Dendritic cell treated with granulocyte-macrophage colony-stimulating factor and Interleukin-4, amounts not matched to agents 40 ng/mL and 50 ng/mL, for 4 days (primary cell): Measurements from ENCODE around the gene PNLIPRP1.

Experiments used
- H3K27ac Mint-ChIP-seq: one replicate; pipeline ENCODE4 v1.8.0; 2022; ENCODE audit warnings: mild to moderate bottlenecking, mixed read lengths
- H3K27me3 Mint-ChIP-seq: one replicate; pipeline ENCODE4 v1.8.0; 2022; ENCODE audit warnings: mild to moderate bottlenecking, mixed read lengths
- H3K36me3 Mint-ChIP-seq: one replicate; pipeline ENCODE4 v1.8.0; 2022; ENCODE audit warnings: low read depth, mixed read lengths
- H3K4me1 Mint-ChIP-seq: one replicate; pipeline ENCODE4 v1.8.0; 2022; ENCODE audit warnings: low read depth, mixed read lengths
- H3K4me3 Mint-ChIP-seq: one replicate; pipeline ENCODE4 v1.8.0; 2022; ENCODE audit warnings: mild to moderate bottlenecking, moderate library complexity, mixed read lengths
- H3K9me3 Mint-ChIP-seq: one replicate; pipeline ENCODE4 v1.8.0; 2022; ENCODE audit warnings: mixed read lengths
- intact Hi-C: fragments of 100-400 bp; cut with micrococcal nuclease; formaldehyde crosslinking; loops from one replicate; pipeline ENCODE4 v1.15.0; 2022

PNLIPRP1 gene

DNA sequence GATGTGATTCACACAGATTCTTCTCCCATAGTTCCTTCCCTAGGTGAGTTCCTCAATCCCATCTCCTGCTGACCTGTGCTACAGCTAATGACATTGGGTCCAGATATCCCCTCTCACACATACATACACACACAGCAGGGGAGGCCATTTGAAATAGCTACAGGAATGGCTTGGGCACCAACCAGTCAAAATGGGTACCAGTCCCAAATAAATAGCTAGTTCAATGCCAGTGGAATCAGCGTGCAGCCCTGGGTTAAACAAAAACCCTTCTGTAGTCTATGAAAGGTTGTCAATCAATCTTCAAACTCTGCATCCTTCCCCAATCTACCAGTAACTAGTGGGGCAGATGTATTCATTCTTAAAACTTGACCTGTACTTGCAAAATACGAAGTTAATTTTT is 39.3 kb downstream of the PNLIPRP1 start:
- Mint-ChIP-seq H3K27me3 (peaks cover 12% of the 10 kb centered on the region), H3K4me3 (no peak overlapping the region), H3K9me3 (no peaks in the 10 kb centered on the region), H3K4me1 (no peaks in the 10 kb centered on the region), H3K27ac (no peak overlapping the region), H3K36me3 (no peaks in the 10 kb centered on the region)
- intact Hi-C loops: no loop called here

DNA sequence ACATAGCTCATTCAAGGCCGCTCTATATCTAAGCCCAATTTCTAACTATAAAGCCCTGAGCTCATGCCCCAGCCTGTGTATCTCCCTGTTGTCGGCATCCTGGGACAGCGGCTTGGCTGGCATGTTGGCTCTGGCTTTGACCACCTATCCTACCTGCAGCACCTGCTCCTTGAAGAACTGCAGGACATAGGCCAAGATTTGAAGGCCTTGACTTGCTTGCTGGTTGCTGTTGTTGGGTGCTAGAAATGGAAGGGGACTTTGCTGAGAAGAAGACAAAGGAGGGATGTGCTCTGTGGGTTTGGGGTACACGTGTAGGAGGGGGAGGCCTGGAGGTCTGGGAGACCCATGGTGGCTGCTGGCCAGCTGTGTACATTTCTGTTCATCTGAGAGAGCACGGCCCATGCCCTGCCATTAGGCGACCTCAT is 41.1 kb downstream of the PNLIPRP1 start:
- Mint-ChIP-seq H3K4me3 (no peak overlapping the region), H3K27me3 (peaks cover 9% of the 10 kb centered on the region), H3K27ac (no peak overlapping the region), H3K4me1 (no peaks in the 10 kb centered on the region), H3K9me3 (no peaks in the 10 kb centered on the region), H3K36me3 (no peaks in the 10 kb centered on the region)
- intact Hi-C loops: no loop called here

DNA sequence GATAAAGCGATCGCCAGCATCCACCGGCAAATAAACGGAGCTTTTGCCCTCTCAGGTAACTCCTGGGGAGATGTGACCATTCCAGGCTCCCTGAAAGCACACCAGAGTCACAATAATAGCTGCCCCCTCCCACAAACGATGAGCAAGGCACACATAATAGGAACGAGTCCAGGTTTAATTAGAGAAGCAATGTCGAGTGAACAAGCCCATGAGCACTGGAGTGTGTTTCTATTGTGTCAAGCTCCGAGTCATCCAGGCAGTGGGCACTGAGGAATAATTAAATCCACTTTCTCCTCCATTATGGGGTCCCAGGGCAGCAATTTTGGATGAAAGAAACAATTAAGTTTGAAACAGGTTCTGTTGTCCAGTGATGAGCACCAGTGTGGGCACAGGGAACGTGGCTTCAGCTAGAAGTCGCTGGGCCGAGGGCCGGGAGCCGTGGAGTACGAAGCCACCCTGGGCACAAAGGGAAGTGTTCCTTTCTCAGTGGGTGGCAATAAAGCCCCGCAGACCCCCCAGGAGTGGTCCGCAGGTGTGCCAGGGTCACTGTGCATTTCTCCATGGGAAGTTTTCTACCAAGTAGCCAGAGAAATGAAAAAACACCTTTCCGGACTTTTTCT is 41.9 kb downstream of the PNLIPRP1 start:
- Mint-ChIP-seq H3K4me1 (no peaks in the 10 kb centered on the region), H3K36me3 (no peaks in the 10 kb centered on the region), H3K4me3 (no peak overlapping the region), H3K27ac (no peak overlapping the region), H3K9me3 (no peaks in the 10 kb centered on the region), H3K27me3 (peaks cover 6% of the 10 kb centered on the region)
- intact Hi-C loops: no loop called here

DNA sequence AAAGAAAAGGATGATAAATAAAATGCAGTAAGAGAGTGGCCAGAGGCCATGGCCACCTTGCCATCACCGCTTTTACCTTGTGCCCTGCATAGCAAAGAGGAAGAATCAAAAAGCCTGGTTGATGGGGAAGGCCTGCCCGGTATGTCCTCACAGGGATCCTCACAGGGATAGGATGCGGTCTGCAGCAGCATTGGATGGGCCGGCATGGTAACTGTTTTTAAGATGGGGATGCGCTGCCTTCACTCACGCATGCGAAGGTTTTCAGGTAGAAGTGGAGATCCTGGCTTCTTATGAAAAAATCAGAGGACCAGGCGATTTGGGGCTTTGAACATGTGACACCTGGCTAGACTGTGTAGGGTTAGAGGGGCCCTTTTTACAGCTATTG is 42.4 kb downstream of the PNLIPRP1 start:
- no peaks in the 10 kb centered on the region for H3K36me3 Mint-ChIP-seq
- no peaks in the 10 kb centered on the region for H3K4me1 Mint-ChIP-seq
- intact Hi-C loops: no loop called here
- no peaks in the 10 kb centered on the region for H3K9me3 Mint-ChIP-seq
- H3K4me3 Mint-ChIP-seq: no peak overlapping the region
- peaks cover 3% of the 10 kb centered on the region for H3K27me3 Mint-ChIP-seq
- no peak overlapping the region for H3K27ac Mint-ChIP-seq

DNA sequence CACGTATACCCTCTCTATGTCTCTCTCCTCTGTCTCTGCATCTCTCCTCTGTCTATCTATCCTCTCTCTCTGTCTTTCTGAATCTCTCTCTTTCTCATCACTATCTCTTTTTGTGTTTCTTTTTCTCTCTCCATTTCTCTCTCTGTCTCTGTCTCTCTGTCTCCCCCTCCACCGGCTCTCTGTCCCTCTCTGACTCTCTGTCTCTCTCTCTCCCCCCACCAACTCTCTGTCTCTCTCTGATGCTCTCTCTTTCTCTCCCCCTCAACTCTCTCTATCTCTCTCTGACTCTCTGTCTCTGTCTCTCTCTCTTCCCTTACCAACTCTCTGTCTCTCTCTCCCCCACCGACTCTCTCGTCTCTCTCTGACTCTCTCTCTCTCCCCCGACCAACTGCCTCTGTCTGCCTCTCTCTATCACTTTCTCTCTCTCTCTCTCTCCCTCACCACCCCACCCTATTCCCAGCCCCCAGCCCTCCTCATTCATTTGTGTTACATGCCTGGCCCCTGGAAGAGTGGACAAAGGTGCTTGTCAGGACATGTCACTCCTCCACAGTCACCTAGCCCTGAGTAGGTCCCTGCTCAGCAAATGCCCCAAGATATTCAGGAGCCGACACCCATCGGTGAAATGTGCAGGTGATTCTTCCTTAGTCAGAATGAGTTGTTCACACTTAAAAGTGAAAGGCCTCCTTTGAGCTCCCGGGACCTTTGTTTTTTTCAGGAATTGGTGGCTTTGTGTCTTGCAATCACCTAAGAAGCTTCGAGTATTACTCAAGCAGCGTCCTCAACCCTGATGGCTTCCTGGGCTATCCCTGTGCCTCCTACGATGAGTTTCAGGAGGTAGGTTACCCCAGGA is 43.6 kb downstream of the PNLIPRP1 start:
- Mint-ChIP-seq H3K27me3 (peaks cover 3% of the 10 kb centered on the region), H3K4me1 (no peaks in the 10 kb centered on the region)

DNA sequence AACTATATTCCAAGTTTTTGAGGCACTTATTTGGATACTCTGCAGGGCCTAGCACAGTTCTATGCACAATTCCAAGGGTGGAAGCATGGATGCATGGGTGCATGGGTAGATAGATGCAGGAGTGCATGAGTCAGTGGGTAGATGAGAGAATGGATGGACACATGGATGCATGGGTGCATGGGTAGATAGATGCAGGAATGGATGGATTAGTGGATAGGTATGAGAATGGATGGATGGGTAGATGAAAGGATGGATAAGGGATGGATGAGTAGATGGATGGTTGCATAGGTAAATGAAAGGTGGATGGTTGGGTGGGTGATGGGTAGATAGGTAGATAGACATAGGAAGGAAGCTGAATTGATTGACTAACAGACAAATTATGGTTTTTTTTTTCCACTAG is 45.6 kb downstream of the PNLIPRP1 start:
- intact Hi-C loops: no loop called here
- Mint-ChIP-seq H3K9me3 (no peaks in the 10 kb centered on the region), H3K4me1 (no peaks in the 10 kb centered on the region), H3K4me3 (no peak overlapping the region), H3K27me3 (peaks cover 3% of the 10 kb centered on the region), H3K27ac (no peak overlapping the region), H3K36me3 (no peaks in the 10 kb centered on the region)

More for the DNA sequence above, 43.6 kb downstream of the PNLIPRP1 start:
- H3K9me3 Mint-ChIP-seq: no peaks in the 10 kb centered on the region
- intact Hi-C loops: no loop called here
- H3K27ac Mint-ChIP-seq: no peak overlapping the region
- no peak overlapping the region for H3K4me3 Mint-ChIP-seq
- no peaks in the 10 kb centered on the region for H3K36me3 Mint-ChIP-seq

DNA sequence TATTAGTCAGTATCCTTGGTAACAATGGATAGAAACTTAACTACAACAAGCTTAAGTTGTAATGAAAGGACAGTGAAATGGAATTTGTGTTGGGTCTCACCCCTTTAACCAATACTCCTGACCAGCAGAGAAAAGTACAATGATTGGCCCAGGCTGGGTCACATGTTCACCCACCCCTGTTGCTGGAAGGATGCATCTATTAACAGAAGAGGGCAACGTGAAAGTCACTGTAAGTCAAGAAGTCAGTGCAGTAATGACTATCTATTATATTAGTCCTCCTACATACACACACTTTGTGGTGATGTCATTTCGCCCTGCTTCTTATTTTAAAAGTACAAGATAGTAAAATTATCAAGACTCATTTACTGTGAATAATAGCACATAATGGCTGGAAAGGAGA is 46.2 kb downstream of the PNLIPRP1 start:
- Mint-ChIP-seq H3K27ac (no peak overlapping the region), H3K36me3 (no peaks in the 10 kb centered on the region), H3K4me1 (no peaks in the 10 kb centered on the region), H3K9me3 (no peaks in the 10 kb centered on the region), H3K27me3 (peaks cover 3% of the 10 kb centered on the region), H3K4me3 (no peak overlapping the region)
- intact Hi-C loops: no loop called here

DNA sequence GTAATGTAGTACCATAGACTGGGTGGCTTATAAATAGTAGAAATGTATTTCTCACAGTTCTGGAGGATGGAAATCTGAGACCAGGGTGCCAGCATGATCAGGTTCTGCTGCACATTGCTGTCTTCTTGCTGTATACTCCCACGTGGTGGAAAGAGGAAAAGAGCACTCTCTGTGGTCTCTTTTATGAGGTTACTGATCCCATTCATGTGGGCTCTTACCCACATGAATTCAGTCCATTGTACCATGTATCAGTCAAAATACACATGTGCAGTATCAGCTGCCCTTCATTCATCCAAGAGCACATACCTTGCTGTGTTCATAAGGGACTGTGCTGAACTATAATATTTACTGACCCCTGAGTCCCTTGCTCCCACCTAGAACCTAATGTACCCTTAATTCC is 47.1 kb downstream of the PNLIPRP1 start:
- no peaks in the 10 kb centered on the region for H3K4me1 Mint-ChIP-seq
- H3K27ac Mint-ChIP-seq: no peak overlapping the region
- H3K27me3 Mint-ChIP-seq: peaks cover 3% of the 10 kb centered on the region
- no peaks in the 10 kb centered on the region for H3K36me3 Mint-ChIP-seq
- intact Hi-C loops: no loop called here
- no peaks in the 10 kb centered on the region for H3K9me3 Mint-ChIP-seq
- H3K4me3 Mint-ChIP-seq: no peak overlapping the region

DNA sequence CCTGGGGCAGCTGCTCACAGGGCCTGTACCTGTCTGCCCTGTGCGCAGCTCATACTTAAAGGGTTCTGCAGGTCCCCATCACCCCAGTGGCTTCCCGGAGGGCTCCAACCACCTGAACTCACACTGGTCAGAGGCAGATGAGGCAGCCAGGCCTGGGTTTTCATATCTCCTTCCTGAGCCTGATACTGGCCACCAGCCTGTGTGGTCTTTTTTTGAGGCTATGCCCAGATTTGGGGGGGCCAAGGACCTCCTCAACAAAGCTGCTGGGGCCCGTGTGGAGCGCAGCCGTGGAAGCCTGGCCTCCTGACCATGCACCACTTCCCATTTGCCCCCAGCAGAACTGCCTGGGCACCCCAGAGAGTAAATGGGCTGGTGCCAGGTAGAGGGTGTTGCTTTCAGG is 55.7 kb downstream of the PNLIPRP1 start:
- Mint-ChIP-seq H3K36me3 (no peaks in the 10 kb centered on the region), H3K4me1 (no peaks in the 10 kb centered on the region), H3K9me3 (no peaks in the 10 kb centered on the region), H3K4me3 (no peak overlapping the region), H3K27ac (no peak overlapping the region), H3K27me3 (no peaks in the 10 kb centered on the region)
- intact Hi-C loops: no loop called here

DNA sequence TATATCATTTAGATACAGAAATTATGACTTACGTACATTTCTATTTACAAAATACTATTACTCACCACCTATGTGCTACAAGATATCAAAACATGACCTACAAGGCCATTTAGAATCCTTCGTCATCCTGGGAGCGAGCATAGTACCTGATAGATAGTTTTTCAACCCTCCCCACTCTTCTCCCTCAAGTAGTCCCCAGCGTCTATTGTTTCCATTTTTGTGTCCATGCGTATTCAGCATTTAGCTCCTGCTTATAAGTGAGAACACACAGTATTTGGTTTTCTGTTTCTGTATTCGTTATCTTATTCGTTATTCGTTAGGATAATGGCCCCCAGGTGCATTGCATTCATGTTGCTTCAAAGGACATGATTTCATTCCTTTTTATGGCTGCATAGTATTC is 58.1 kb downstream of the PNLIPRP1 start:
- Mint-ChIP-seq H3K9me3 (no peaks in the 10 kb centered on the region), H3K4me1 (no peaks in the 10 kb centered on the region), H3K27ac (no peak overlapping the region), H3K36me3 (no peaks in the 10 kb centered on the region), H3K27me3 (peaks cover 1% of the 10 kb centered on the region), H3K4me3 (no peak overlapping the region)
- intact Hi-C loops: no loop called here

DNA sequence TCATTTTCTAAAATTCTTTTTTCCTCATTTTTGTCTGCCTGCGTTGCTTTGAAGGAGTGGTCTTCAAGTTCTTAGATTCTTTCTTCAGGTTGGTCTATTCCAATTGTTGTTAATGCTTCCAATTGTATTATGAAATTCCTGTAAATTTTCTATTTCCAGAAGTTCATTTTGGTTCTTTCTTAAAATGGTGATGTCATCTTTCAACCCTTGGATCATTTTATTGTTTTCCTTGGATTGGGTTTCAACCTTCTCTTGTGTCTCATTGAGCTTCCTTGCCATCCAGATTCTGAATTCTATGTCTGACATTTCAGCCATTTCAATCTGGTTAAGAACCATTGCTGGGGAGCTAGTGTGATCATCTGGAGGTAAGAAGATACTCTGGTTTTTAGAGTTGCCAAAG is 63.1 kb downstream of the PNLIPRP1 start:
- no peaks in the 10 kb centered on the region for H3K36me3 Mint-ChIP-seq
- H3K27ac Mint-ChIP-seq: no peak overlapping the region
- intact Hi-C loops: no loop called here
- H3K4me1 Mint-ChIP-seq: no peaks in the 10 kb centered on the region
- peaks cover 1% of the 10 kb centered on the region for H3K27me3 Mint-ChIP-seq
- no peaks in the 10 kb centered on the region for H3K9me3 Mint-ChIP-seq
- H3K4me3 Mint-ChIP-seq: no peak overlapping the region

DNA sequence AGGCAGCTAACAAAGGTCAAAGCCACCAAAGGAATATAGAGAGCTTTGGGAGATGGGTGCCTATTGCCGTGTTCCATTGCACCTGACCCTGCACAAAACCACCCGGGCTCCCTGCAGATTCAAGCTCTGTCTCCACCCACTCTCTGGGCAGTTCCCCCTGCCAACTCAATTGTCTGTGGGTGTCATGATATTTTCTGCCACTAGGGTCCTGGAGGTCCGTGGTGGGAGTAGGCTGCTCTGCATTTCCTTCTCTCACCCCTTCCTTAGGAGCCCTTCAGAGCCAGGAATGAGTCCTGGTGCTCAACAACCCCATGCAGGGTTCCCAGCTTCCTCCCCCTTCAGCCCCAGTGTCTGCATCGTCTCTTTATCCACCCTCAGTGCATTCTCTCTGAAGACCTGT is 64.1 kb downstream of the PNLIPRP1 start:
- no peak overlapping the region for H3K27ac Mint-ChIP-seq
- H3K4me3 Mint-ChIP-seq: no peak overlapping the region
- no peaks in the 10 kb centered on the region for H3K36me3 Mint-ChIP-seq
- no peaks in the 10 kb centered on the region for H3K4me1 Mint-ChIP-seq
- H3K9me3 Mint-ChIP-seq: no peaks in the 10 kb centered on the region
- peaks cover 4% of the 10 kb centered on the region for H3K27me3 Mint-ChIP-seq
- intact Hi-C loops: no loop called here

DNA sequence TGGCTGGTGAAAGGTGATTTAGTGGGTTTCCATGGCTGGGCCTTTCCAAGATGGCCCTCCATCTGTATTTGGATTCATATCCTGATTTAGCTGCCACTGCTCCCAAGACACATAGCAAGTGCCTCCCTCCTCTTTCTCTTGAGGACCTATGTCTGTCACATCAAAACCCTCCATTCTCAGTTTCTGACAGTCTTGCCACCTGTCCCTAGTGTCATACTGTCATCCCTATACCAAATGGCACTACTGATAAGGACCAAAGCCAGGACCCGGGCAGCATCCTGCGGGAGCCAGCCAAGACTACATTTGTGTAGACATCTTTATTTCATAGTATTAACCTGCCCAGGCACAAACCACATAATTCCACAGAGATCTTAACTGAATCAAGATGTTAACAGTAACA is 64.8 kb downstream of the PNLIPRP1 start:
- Mint-ChIP-seq H3K9me3 (no peaks in the 10 kb centered on the region), H3K27ac (no peak overlapping the region), H3K4me3 (no peak overlapping the region), H3K36me3 (no peaks in the 10 kb centered on the region), H3K4me1 (no peaks in the 10 kb centered on the region), H3K27me3 (peaks cover 4% of the 10 kb centered on the region)
- intact Hi-C loops: no loop called here

DNA sequence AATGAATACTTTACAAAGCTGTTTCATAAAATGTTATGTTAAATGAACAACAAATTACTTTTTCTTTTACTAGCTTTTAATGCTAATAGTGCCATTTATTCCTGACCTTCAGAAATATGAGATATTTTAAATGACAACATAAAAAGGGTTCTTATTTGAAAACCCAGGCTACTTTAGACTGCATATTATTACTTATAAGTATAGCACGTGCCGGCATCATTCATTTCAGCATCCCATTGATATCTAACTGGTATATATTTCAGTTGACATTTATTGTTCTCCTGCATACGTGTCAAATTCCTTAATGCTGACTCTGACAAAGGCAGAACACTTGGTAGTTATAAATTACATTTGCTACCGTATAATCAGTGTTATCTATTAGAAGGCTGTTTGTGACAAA is 65.3 kb downstream of the PNLIPRP1 start:
- peaks cover 4% of the 10 kb centered on the region for H3K27me3 Mint-ChIP-seq
- intact Hi-C loops: no loop called here
- no peak overlapping the region for H3K27ac Mint-ChIP-seq
- no peaks in the 10 kb centered on the region for H3K4me1 Mint-ChIP-seq
- no peaks in the 10 kb centered on the region for H3K9me3 Mint-ChIP-seq
- H3K36me3 Mint-ChIP-seq: no peaks in the 10 kb centered on the region
- no peak overlapping the region for H3K4me3 Mint-ChIP-seq
